ENCODE results near the gene SIRPG.

- TF ChIP-seq REST (IDR thresholded peaks at IDR 0.05) (no peak), MAX (IDR thresholded peaks at IDR 0.05) (no peak)
Observed at GRCh38 chr20:1689721-1690120, 32.1 kb upstream of the SIRPG start.

Data from liver (tissue), 1 donor.